HPDE6-E6E7 (cell line): ENCODE results near the gene PSMB3.

ENCODE experiments used
- DNase-seq: peaks from one replicate; pipeline ENCODE4 v3.0.0; 2011; ENCODE audit warnings: missing footprints; ENCODE audit errors: extremely low spot score

Gene PSMB3

GRCh38 chr17:38752308-38753070, at the start of gene PSMB3:
TSS of gene PSMB3 (plus strand) at chr17:38752741. CDS start at chr17:38752827, 86 bp downstream.
- peak; percentile 100 for DNase-seq

- no peak for DNase-seq
These were observed 49.4 kb upstream of the PSMB3 start for GRCh38 chr17:38702916-38703741.

- peak; percentile 64 for DNase-seq
These were observed 48.6 kb upstream of the PSMB3 start for GRCh38 chr17:38703742-38704605.

GRCh38 chr17:38704606-38705522, 47.7 kb upstream of the PSMB3 start, which contains the start of gene MLLT6:
TSS of gene MLLT6 (plus strand) at chr17:38705273. CDS start at chr17:38705633, 360 bp downstream.
- peak; percentile 76 for DNase-seq

- DNase-seq: no peak
These were observed 47.1 kb upstream of the PSMB3 start for GRCh38 chr17:38705523-38705802.

- DNase-seq: no peak
These were observed 46.6 kb upstream of the PSMB3 start for GRCh38 chr17:38705803-38706504.

GRCh38 chr17:38706505-38707216, 45.9 kb upstream of the PSMB3 start:
- DNase-seq: no peak

- no peak for DNase-seq
These were observed 44.7 kb upstream of the PSMB3 start for GRCh38 chr17:38707678-38708351.

- no peak for DNase-seq
These were observed 43.3 kb upstream of the PSMB3 start for GRCh38 chr17:38709104-38709820.

- no peak for DNase-seq
These were observed 42.5 kb upstream of the PSMB3 start for GRCh38 chr17:38709864-38710603.

- no peak for DNase-seq
These were observed 42.0 kb upstream of the PSMB3 start for GRCh38 chr17:38710604-38710962.

- no peak for DNase-seq
These were observed 41.6 kb upstream of the PSMB3 start for GRCh38 chr17:38710985-38711384.

GRCh38 chr17:38711792-38712571, 40.6 kb upstream of the PSMB3 start:
- DNase-seq: no peak

GRCh38 chr17:38712593-38712992, 39.9 kb upstream of the PSMB3 start:
- no peak for DNase-seq

GRCh38 chr17:38713456-38714075, 39.0 kb upstream of the PSMB3 start:
- no peak for DNase-seq

GRCh38 chr17:38715216-38715943, 37.2 kb upstream of the PSMB3 start:
- DNase-seq: no peak
